T-helper 2 cell (primary cell): ENCODE data around the gene MIF4GD.
A peak's percentile ranks its signal among the peaks of the same experiment; 100 is the strongest.
"Not testable (repeated sequence)": the region's sequence is repeated elsewhere in the genome, so short reads cannot be mapped to it uniquely, and the experiment has no call there.

Experiments used
- DNase-seq, 5 experiments: peaks; one replicate each; pipeline versions ENCODE4 v3.0.0 to v3.0.0-alpha.2; 2012 to 2022
- total RNA-seq, 2 donors: gene quantifications; one replicate each; lab custom pipeline; 2026; lab: John Stamatoyannopoulos, UW

MIF4GD gene
- 21.5 to 22.8 reads per million in 2 donors for total RNA-seq

DNA sequence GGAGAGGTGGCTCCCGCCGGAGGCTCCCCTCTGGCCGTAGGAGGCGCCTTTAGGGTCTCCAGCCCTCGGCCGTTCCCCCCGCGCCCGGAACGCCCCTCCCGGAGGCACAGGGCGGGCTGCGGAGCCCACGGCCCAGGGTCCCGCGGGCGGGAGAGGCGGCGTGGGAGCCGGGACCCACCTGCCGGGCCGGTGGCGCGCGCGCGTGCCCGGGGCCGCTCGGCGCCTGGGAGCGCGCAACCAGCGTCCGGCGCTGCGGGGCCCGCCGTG lies at the start of gene MIF4GD:
Gene MIF4GD, minus strand, starts transcription at position 266 of the 267 bp plus-strand sequence. CDS start 1,036 bp downstream, outside the sequence.
- no peak for DNase-seq

DNA sequence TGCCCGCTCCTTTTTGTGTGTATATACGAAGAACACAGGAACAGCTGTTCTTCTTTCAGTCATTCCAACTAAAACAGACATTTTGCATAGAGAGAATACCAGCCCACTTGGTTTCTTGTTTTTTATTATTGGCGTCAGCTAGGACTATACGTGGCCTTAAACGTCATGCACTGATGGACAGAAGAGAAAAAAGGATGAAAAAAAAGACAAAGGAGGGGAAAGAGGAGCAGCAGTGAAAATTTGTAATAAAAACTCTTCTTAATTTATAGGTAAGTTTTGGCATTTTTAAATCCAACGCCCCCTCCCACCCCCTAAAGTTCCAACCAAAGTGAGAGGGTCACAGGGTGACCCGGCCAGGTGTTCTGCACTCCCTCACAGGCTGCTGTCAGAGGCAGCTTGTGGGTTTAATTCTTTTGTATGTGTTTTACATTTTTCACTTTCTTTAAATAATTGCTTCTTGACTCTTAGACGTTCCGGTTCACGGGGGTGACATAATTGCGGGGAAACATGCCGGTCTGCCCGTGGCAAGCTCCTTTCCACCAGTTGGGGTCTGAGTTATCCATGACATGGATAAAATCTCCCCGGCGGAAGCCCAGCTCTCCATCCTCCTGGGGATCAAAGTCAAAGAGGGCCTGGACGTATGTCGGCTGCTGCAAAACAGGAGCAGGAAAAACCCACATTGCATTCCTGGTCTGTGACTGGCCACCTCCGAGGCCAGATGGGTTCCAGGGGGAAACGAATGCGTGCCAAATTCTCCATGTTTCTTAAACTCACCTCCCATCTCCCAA lies 49.1 kb upstream of the MIF4GD start:
- no peak for DNase-seq

DNA sequence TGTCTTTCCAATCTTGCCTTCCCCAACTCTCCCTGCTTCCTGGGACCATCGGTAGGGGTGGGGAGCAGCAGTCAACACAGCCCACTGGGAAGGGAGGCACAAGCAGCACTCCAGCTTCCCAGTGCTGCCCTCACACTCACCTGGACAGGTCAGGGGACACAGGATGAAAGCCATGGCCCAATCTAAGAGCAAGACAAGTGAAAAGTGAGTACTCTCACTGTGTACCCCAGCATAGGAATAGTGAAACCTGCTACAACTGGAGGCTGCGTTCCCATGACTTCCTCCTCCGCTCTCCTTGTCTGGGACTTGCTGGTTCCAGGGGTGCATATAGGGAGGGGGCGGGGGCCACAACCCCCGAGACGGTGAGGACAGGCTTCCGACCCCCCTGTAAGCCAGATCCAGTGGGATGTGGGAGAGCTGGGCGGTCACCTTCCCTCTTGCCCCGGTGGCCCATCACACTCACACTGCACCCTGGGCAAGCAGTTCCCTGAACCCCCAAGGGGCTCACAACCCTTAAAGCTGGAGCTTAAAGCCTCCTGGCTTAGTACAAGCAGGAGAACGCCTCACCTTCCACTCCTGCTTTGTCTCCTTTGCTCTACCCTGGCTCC lies 47.7 kb upstream of the MIF4GD start:
- no peak for DNase-seq

DNA sequence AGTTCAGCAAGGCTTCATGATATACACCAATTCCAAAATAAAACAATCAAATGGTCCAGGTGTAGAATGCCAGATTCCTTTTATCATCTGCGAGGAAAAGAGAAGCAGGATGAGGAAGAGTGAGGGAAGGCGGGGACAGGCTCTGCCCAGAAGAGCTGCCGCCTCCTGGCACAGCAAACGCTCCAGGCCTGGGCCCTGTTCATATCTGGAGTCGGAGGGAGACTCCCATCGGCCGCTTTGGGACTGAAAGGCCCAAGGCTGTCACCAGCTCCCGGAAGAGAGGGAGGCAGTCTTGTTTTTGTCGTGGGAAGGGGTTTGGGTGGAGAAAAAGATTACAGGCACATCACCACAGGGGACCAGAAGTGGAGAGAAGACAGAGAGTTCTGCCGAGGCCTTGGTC lies 47.2 kb upstream of the MIF4GD start:
- no peak for DNase-seq

GRCh38 chr17:75317671-75318070 lies 46.6 kb upstream of the MIF4GD start:
- DNase-seq, result no peak

DNA sequence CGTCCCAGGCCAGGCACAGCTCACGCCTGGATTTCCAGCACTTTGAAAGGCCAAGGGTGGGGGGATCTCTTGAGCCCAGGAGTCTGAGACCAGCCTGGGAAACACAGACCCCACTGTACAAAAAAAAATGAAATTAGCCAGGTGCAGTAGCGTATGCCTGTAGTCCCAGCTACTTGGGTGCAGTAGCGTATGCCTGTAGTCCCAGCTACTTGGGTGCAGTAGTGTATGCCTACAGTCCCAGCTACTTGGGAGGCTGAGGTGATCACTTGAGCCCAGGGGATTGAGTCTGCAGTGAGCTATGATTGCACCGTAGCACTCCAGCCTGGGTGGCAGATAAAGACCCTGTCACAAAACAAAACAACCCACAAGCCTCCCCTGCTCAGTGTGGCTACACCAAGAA lies 45.2 kb upstream of the MIF4GD start:
- DNase-seq, result no peak

GRCh38 chr17:75315541-75316243 lies 44.7 kb upstream of the MIF4GD start:
- peak in 1 of 5 experiments; percentile 54 for DNase-seq

DNA sequence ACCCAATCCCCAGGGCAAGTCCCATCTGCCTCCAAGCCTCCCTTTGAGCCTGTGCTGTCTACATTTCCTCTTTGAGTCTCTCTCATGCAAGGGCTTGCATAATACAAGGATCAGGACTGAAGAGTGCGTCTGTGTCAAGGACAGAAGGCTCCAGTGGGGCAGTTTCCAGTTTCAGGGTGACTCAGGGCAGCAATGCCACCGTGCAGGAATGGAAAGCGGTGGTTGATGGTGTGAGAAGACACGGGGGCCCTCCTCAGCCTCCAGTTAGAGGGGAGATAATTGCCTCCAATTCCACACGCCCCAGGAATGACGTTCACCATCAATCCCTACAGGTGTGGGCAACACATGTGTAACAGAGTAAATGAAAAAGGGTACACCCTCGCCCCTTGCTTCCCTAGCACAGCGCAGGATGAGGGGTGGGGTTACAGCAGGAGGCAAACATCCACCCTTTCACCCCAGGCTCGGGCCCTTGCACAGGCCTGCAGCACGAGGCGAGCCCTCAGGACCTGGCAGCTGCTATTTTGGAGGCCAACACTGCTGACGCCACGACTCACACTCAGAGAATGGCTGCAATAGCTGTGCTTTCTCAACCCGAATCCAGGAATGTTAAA lies 43.0 kb upstream of the MIF4GD start:
- no peak for DNase-seq

DNA sequence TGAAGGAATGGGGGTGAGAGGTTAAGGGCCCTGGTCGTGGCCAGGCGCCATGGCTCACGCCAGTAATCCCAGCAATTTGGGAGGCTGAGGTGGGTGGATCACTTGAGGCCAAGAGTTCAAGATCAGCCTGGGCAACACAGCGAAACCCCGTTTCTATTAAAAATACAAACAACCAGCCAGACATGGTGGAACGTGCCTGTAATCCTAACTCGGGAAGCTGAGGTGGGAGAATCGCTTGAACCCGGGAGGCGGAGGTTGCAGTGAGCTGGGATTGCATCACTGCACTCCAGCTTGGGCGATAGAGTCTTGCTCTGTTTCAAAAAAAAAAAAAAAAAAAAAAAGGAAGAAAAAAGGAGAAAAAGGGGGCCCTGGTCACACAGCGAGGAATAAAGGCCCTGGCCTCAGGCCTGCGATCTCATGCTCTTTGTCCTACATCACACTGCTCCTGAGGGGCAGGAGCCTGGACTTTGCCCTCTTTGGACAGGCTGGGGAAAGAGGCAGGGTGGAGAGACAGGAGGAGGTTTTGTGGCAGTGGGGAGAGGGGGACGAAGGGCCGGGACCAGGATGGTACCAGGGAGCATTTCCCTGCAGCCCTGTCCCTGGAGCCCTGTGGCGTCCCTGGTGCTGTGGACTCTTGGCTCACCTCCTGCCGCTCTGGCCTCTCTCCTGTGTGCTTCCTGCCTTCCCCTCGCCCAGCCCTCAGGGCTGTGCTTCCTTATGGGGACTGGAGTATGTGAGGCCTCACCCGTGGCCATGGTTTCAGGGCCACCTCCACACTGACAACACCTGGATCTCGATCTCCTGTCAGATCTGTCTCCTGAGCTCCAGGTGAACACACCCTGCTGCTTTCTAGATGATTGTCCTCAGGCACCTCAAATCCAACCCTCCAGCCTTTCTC lies 38.0 kb upstream of the MIF4GD start:
- DNase-seq, result no peak

- DNase-seq, result no peak
These were observed 37.1 kb upstream of the MIF4GD start for GRCh38 chr17:75307957-75308731.

DNA sequence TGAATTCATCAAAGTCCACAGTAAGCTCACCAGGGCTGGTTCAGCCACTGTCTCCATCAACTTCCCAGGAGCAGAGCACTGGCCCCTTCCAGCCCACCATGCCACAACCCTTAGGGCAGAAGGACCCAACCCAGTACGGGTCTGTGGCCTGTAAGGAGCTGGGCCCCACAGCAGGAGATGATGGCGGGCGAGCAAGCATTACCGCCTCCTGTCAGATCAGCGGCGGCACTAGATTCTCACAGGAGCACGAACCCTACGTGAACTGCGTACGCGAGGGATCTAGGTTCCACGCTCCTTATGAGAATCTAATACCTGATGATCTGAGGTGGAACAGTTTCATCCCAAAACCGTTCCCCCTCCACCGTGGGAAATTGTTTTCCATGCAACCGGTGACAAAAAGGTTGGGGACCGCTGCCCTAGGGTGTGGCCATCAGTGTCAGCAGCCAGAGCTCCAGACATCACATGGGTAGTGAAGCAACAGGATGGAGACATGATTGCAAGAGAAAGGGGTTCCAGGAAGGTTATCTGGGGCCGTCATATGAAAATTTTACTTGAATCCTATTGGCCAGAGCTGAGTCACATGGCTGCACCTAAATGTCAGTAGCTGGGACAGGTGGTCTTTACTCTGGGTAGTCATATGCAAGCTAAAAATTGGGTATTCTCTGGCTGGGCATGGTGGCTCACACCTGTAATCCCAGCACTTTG lies 30.6 kb upstream of the MIF4GD start:
- no peak for DNase-seq

DNA sequence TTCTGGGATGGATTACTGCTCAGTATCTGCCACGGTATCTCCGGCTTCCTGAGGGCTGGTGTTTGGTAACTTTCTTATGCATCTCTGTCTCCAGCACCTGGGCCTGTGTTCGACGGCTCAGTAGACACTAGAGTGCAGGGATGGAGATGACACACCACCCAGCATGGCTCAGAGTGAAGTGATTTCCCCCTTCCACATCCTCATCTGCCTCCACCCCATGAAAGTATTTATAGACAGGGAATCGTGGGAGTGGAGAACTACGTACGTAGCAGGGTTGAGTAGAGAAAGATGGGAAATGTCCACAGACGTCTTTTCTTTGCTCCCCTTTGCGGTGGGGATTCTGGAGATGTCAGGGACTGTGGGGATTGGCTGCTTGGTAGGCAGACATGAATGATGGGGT lies 30.0 kb upstream of the MIF4GD start:
- DNase-seq, result no peak

DNA sequence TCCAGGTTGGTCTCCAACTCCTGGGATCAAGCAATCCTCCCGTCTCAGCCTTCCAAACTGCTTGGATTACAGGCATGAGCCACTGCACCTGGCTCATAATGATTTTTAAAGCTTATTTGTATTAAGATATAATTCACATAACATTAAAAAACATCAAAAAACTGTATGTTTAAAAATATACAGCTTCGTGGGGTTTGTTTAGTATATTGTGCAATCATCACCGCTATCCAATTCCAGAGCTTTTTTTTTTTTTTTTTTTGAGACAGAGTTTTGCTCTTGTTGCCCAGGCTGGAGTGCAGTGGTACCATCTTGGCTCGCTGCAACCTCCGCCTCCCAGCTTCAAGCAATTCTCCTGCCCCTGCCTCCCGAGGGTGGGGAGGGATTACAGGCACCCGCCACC lies 29.2 kb upstream of the MIF4GD start:
- DNase-seq, result no peak

GRCh38 chr17:75295201-75296158 lies 24.4 kb upstream of the MIF4GD start:
- peak in 1 of 5 experiments; percentile 68 for DNase-seq

DNA sequence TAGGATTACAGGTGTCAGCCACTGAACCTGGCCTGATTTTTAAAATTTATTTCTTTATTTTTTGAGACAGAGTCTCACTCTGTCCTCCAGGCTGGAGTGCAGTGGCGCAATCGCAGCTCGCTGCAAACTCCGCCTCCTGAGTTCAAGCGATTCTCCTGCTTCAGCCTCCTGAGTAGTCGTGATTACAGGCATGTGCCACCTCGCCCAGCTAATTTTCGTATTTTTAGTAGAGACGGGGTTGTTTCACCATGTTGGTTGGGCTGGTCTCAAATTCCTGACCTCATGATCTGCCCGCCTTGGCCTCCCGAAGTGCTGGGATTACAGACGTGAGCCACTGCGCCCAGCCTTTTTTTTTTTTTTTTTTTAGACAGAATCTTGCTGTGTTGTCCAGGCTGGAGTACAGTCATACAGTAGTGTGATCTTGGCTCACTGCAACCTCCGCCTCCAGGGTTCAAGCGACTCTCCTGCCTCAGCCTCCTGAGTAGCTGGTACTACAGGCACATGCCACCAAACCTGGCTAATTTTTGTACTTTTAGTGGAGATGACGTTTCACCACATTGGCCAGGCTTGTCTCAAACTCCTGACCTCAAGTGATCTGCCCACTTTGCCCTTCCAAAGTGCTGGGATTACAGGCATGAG lies 21.9 kb upstream of the MIF4GD start:
- DNase-seq, result not testable (repeated sequence)

- DNase-seq, result peak in 3 of 5 experiments; percentile 56 to 91 (median 59)
These were observed 18.9 kb upstream of the MIF4GD start for GRCh38 chr17:75289832-75290337.

DNA sequence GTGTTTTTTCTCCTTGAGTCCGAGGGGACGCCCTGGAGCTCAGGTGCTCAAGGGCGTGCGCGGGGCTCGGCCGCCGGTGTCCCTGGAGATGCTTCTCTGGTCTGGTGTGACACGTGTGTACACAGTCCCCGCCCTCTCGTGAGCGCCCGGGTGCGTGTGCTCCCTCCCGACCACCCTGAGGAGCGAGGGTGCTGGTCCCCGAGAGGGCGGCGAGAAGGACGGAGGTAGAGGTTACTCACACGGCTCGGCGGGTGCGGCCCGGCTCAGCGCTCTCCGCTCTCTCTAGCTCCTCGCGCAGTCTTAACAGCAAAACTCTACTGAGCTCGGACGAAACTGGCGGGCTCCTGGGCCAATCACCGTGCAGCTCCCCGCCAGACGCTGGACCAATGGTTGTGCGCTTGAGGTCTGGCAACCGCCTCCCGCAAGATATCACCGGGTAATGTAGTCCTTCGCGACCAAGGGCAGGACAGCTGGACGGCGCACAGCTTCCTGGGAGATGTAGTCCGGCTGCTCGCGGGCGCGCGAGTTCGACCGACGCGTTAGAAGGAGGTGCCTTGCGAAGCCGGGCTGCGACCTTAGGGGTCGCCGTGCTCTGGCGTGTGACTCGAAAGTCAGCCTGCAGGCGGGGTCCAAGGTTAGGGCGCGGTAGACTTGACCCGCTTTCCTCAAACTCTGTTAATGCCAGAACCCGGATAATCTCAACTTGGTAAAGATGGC lies 18.2 kb upstream of the MIF4GD start, which contains the start of gene SLC25A19:
Gene SLC25A19, minus strand, starts transcription at position 319 of the 717 bp plus-strand sequence. CDS start 2,669 bp downstream, outside the sequence.
- DNase-seq, result peak; percentile 89 to 100 (median 95)

DNA sequence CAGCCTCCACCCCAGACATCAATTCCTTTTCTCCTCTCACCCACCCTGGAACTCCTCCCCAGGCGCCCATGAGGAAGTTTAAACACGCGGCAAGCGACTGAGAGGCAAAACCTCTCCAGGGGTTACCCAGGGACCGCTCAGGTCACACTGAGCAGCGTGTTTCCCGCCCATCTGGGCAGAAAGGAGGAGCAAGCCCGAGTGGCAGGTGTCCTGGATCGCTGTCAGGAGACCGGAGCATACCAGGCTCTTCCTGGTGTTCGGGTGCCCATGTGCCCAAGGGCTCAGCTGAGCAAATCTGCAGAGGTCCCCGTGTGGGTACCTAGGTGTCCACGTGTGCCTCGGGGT lies 17.7 kb upstream of the MIF4GD start:
- DNase-seq, result peak in 2 of 5 experiments; percentile 24 to 38
